GM12864 (cell line): ENCODE measurements around the gene FRAT1.
A peak's percentile ranks its signal among the peaks of the same experiment; 100 is the strongest.

Experiments used
- DNase-seq: peaks from one replicate; pipeline ENCODE4 v3.0.0-alpha.2; 2011; ENCODE audit warnings: low read depth
- H3K4me3 ChIP-seq: 2 replicates; pipeline ENCODE4 v1.5.1; 2011; ENCODE audit warnings: mild to moderate bottlenecking, low read depth, low read length, control low read depth
- CTCF ChIP-seq: IDR thresholded peaks from 2 replicates; pipeline ENCODE4 v1.5.1; 2011; ENCODE audit warnings: low read depth, mild to moderate bottlenecking, moderate library complexity, low read length, control low read depth, inconsistent platforms; ENCODE audit errors: missing control alignments

The FRAT1 gene

GRCh38 chr10:97331153-97331703 lies 12.2 kb downstream of the FRAT1 start:
- no peak for TF ChIP-seq CTCF
- DNase-seq = no peak
- H3K4me3 ChIP-seq = no peak overlapping the region

GRCh38 chr10:97332591-97333350 lies 13.7 kb downstream of the FRAT1 start:
- H3K4me3 ChIP-seq = peak overlapping the region; percentile 89
- no peak for DNase-seq
- TF ChIP-seq CTCF = no peak

GRCh38 chr10:97333351-97333600 lies 14.2 kb downstream of the FRAT1 start:
- H3K4me3 ChIP-seq = peak overlapping the region; percentile 89
- no peak for DNase-seq
- TF ChIP-seq CTCF = peak; percentile 27

GRCh38 chr10:97333601-97334369 lies 14.7 kb downstream of the FRAT1 start:
- no peak for TF ChIP-seq CTCF
- H3K4me3 ChIP-seq = peak overlapping the region; percentile 89
- no peak for DNase-seq

GRCh38 chr10:97334370-97335175 lies 15.5 kb downstream of the FRAT1 start, which contains the start of gene FRAT2:
Gene FRAT2 (minus strand): TSS chr10:97334729. CDS start chr10:97334572, 157 bp downstream.
- no peak for TF ChIP-seq CTCF
- peak within 1 kb of the TSS; percentile 89 for H3K4me3 ChIP-seq
- DNase-seq = peak; percentile 64

- H3K4me3 ChIP-seq = peak overlapping the region; percentile 89
- DNase-seq = no peak
- TF ChIP-seq CTCF = no peak
These were observed 16.1 kb downstream of the FRAT1 start for GRCh38 chr10:97335188-97335619.
